ENCODE measurements around the gene TCEAL3.

DNA sequence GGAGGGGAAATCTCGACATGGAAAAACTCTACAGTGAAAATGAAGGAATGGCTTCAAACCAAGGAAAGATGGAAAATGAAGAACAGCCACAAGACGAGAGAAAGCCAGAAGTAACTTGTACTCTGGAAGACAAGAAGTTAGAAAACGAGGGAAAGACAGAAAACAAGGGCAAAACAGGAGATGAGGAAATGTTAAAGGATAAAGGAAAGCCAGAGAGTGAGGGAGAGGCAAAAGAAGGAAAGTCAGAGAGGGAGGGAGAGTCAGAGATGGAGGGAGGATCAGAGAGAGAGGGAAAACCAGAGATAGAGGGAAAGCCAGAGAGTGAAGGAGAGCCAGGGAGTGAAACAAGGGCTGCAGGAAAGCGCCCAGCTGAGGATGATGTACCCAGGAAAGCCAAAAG is 21.1 kb upstream of the TCEAL3 start:
- TF ChIP-seq RFX5 (IDR thresholded peaks at IDR 0.05; ENCODE audit: borderline replicate concordance, low read depth, low read length) (no peak), TAF1 (IDR thresholded peaks at IDR 0.05; ENCODE audit: low read depth, low read length) (no peak), POLR2AphosphoS5 (IDR thresholded peaks at IDR 0.05; ENCODE audit: low read depth, low read length) (no peak), EP300 (IDR thresholded peaks at IDR 0.05; ENCODE audit: borderline replicate concordance in 1 of 2, low read depth in 2 of 2, low read length in 2 of 2) (no peak), TCF12 (IDR thresholded peaks at IDR 0.05; ENCODE audit: low read depth, low read length) (no peak), CHD2 (IDR thresholded peaks at IDR 0.05; ENCODE audit: low read length) (no peak), TEAD4 (IDR thresholded peaks at IDR 0.05; ENCODE audit: low read depth, low read length) (no peak), POLR2A (IDR thresholded peaks at IDR 0.05; ENCODE audit: control extremely low read depth in 1 of 2, low read depth in 2 of 2, low read length in 2 of 2) (no peak), GABPA (IDR thresholded peaks at IDR 0.05; ENCODE audit: borderline replicate concordance, insufficient read depth, low read length) (no peak)
- TF ChIP-seq, protein P1, sequence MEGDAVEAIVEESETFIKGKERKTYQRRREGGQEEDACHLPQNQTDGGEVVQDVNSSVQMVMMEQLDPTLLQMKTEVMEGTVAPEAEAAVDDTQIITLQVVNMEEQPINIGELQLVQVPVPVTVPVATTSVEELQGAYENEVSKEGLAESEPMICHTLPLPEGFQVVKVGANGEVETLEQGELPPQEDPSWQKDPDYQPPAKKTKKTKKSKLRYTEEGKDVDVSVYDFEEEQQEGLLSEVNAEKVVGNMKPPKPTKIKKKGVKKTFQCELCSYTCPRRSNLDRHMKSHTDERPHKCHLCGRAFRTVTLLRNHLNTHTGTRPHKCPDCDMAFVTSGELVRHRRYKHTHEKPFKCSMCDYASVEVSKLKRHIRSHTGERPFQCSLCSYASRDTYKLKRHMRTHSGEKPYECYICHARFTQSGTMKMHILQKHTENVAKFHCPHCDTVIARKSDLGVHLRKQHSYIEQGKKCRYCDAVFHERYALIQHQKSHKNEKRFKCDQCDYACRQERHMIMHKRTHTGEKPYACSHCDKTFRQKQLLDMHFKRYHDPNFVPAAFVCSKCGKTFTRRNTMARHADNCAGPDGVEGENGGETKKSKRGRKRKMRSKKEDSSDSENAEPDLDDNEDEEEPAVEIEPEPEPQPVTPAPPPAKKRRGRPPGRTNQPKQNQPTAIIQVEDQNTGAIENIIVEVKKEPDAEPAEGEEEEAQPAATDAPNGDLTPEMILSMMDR (IDR thresholded peaks at IDR 0.05; ENCODE audit: control extremely low read depth in 1 of 3, insufficient read depth in 1 of 3, low read depth in 1 of 3, low read length in 3 of 3) = no peak
- TF ChIP-seq, protein P2, sequence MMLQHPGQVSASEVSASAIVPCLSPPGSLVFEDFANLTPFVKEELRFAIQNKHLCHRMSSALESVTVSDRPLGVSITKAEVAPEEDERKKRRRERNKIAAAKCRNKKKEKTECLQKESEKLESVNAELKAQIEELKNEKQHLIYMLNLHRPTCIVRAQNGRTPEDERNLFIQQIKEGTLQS (IDR thresholded peaks at IDR 0.05; ENCODE audit: insufficient read depth, low read depth, low read length) = no peak
